ENCODE measurements around the gene KCND2. TPM values are rescaled to one million over a fixed set of nuclear protein-coding genes. Genes with fewer than 3 reads are reported as not detected.
"Not testable (repeated sequence)": the region's sequence is repeated elsewhere in the genome, so short reads cannot be mapped to it uniquely, and the experiment has no call there.

The KCND2 gene
- total RNA-seq, 1 donor from 2014 or later: 0.61 TPM

DNA sequence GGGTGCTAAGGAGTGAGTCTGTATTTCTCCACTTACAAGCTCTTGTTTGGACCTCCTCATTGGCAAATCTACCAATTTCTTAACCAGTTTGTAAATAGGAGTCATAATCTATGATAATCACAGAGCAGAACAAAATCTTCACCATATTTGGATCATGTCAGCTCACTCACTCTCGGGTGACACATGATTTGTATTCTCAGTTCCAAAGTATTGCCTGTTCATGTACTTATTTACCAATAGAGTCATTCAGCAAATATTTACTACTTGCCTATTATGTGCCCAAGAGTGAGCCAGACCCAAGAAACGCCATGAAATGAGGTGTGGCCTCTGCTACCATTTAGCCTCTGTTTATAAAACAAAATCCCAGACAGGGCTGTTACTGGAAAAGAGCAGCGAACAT is 470.2 kb downstream of the KCND2 start:
- TF ChIP-seq, protein P1, sequence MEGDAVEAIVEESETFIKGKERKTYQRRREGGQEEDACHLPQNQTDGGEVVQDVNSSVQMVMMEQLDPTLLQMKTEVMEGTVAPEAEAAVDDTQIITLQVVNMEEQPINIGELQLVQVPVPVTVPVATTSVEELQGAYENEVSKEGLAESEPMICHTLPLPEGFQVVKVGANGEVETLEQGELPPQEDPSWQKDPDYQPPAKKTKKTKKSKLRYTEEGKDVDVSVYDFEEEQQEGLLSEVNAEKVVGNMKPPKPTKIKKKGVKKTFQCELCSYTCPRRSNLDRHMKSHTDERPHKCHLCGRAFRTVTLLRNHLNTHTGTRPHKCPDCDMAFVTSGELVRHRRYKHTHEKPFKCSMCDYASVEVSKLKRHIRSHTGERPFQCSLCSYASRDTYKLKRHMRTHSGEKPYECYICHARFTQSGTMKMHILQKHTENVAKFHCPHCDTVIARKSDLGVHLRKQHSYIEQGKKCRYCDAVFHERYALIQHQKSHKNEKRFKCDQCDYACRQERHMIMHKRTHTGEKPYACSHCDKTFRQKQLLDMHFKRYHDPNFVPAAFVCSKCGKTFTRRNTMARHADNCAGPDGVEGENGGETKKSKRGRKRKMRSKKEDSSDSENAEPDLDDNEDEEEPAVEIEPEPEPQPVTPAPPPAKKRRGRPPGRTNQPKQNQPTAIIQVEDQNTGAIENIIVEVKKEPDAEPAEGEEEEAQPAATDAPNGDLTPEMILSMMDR (IDR thresholded peaks at IDR 0.05): no peak
- intact Hi-C loops (cut with DNase I): no loop called here
- ATAC-seq: no peak

DNA sequence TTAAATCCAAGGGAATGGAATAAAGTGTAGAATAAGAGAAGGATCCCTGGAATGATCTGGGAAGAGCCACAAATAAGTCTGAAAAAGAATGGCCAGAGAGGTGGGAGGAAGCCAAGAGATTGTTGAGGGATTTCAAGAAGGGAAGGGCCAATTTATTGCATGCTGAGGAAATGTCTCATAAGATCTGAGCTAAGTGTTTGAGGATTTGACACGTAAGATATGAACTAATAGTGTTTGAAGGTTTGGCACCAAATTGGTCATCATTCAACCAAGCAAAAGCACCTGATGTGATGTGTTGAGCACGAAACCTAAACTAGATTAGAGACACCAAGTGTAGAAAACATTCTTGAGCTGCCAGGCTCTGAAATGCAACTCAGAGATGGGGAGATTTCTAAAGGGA is 487.1 kb downstream of the KCND2 start:
- intact Hi-C loops (cut with DNase I): no loop called here
- no peaks in the 10 kb centered on the region for H3K27me3 ChIP-seq
- DNase-seq: no peak
- H3K9me3 ChIP-seq: no peaks in the 10 kb centered on the region
- H3K36me3 ChIP-seq: no peaks in the 10 kb centered on the region
- H3K4me3 ChIP-seq: no peak overlapping the region
- no peak for ATAC-seq
- TF ChIP-seq, protein P1 (IDR thresholded peaks at IDR 0.05): no peak
- H3K27ac ChIP-seq: no peak overlapping the region
- H3K4me1 ChIP-seq: no peaks in the 10 kb centered on the region

More for the DNA sequence above, 470.2 kb downstream of the KCND2 start:
- H3K4me1 ChIP-seq: no peaks in the 10 kb centered on the region
- no peak overlapping the region for H3K4me3 ChIP-seq
- no peaks in the 10 kb centered on the region for H3K9me3 ChIP-seq
- H3K27ac ChIP-seq: no peak overlapping the region
- H3K27me3 ChIP-seq: no peaks in the 10 kb centered on the region
- no peaks in the 10 kb centered on the region for H3K36me3 ChIP-seq
- DNase-seq: no peak

- Histone ChIP-seq H3K36me3 (no peaks in the 10 kb centered on the region), H3K27me3 (no peaks in the 10 kb centered on the region), H3K4me3 (no peak overlapping the region), H3K27ac (no peak overlapping the region), H3K9me3 (no peaks in the 10 kb centered on the region), H3K4me1 (no peaks in the 10 kb centered on the region)
- TF ChIP-seq, protein P1 (IDR thresholded peaks at IDR 0.05): no peak
- intact Hi-C loops (cut with DNase I): no loop called here
- no peak for ATAC-seq
- DNase-seq: no peak
These were observed 487.9 kb downstream of the KCND2 start for GRCh38 chr7:120760851-120761250.

DNA sequence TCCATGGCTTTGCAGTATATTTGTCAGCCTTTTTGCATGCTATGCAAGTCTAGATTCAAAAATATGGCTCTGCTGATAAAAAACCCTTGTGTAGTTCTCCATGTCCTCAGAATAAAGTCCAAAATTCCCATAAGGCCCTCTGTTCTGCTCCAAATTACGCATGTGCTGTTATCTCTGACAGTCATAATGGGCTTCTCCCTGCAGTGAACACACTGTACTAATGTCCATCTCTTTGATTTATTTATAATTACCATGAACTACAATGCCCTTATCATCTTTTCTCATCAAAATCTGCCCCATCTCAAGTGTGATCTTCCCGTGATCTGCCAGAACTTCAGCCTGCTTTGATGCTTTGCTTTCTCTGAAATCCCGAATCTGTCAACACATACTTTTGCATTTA is 497.2 kb downstream of the KCND2 start:
- H3K9me3 ChIP-seq: no peaks in the 10 kb centered on the region
- no peaks in the 10 kb centered on the region for H3K4me1 ChIP-seq
- no peak overlapping the region for H3K4me3 ChIP-seq
- ATAC-seq (no peak), DNase-seq (no peak)
- H3K36me3 ChIP-seq: no peaks in the 10 kb centered on the region
- no peaks in the 10 kb centered on the region for H3K27me3 ChIP-seq
- TF ChIP-seq, protein P1 (IDR thresholded peaks at IDR 0.05): no peak
- H3K27ac ChIP-seq: no peak overlapping the region
- intact Hi-C loops (cut with DNase I): no loop called here

- TF ChIP-seq, protein P1 (IDR thresholded peaks at IDR 0.05): no peak
These were observed 501.5 kb downstream of the KCND2 start for GRCh38 chr7:120774481-120774880.

DNA sequence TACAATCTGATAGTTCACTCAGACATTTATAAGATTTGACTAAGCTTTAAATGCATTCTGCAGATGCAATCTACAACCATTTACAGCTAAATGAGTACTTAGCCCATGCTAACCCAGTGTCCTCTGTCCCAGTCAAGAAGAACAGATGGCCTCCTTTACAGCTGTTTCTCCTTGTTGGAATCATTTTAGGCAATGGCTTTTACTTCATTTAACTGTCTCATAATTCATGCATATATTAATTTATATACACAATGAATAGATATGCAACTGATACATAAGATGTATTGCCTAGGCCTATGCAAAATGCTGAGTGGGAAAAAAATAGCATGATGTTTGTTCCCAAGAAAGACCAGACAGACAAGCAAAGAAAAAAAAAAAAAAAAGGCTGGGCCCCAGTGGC is 502.8 kb downstream of the KCND2 start:
- H3K9me3 ChIP-seq: no peaks in the 10 kb centered on the region
- TF ChIP-seq, protein P1 (IDR thresholded peaks at IDR 0.05): no peak
- intact Hi-C loops (cut with DNase I): no loop called here
- H3K27me3 ChIP-seq: no peaks in the 10 kb centered on the region
- DNase-seq (no peak), ATAC-seq (no peak)
- no peak overlapping the region for H3K27ac ChIP-seq
- H3K4me3 ChIP-seq: no peak overlapping the region
- H3K4me1 ChIP-seq: no peaks in the 10 kb centered on the region
- H3K36me3 ChIP-seq: no peaks in the 10 kb centered on the region

More at GRCh38 chr7:120774481-120774880, 501.5 kb downstream of the KCND2 start:
- H3K27ac ChIP-seq: no peak overlapping the region
- intact Hi-C loops (cut with DNase I): no loop called here
- DNase-seq (no peak), ATAC-seq (no peak)
- H3K36me3 ChIP-seq: no peaks in the 10 kb centered on the region
- H3K9me3 ChIP-seq: no peaks in the 10 kb centered on the region
- H3K4me3 ChIP-seq: no peak overlapping the region
- H3K4me1 ChIP-seq: no peaks in the 10 kb centered on the region
- H3K27me3 ChIP-seq: no peaks in the 10 kb centered on the region

DNA sequence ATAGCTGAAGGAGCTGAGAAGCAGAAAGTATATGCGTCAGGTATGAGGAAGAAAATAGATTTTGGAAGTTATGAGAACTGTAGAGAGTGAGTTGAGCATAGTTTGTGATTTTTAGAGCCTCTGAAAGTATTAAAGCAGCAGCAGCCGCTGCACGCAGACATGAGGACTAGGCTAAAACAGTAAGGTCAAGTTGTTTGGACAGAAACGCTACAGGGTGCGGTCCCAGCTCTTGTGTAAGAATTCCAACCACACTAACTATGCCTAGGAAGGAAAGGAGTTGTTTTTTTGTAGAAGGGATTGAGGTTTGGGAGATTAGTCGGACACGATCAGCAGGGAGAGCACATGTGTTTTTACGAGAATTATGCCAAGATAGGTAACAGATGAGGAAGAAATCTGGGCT is 506.1 kb downstream of the KCND2 start:
- H3K27ac ChIP-seq; DNase-seq; H3K4me1 ChIP-seq; H3K27me3 ChIP-seq; H3K36me3 ChIP-seq; H3K9me3 ChIP-seq; ATAC-seq; H3K4me3 ChIP-seq; intact Hi-C loops (cut with DNase I): not testable (repeated sequence)

- ATAC-seq; H3K36me3 ChIP-seq; H3K4me3 ChIP-seq; H3K9me3 ChIP-seq; H3K27ac ChIP-seq; H3K27me3 ChIP-seq; H3K4me1 ChIP-seq; DNase-seq; intact Hi-C loops (cut with DNase I): not testable (repeated sequence)
These were observed 507.5 kb downstream of the KCND2 start for GRCh38 chr7:120780451-120780850.
